GM18861 (cell line): ENCODE data around the gene LRP1B.
"Not testable (repeated sequence)": the region's sequence is repeated elsewhere in the genome, so short reads cannot be mapped to it uniquely, and the experiment has no call there.

Experiments
- ATAC-seq: cut with Tn5 transposase; IDR thresholded peaks from one replicate; pipeline ENCODE4 v1.9.1; 2021; ENCODE audit not compliant: unreplicated experiment

Gene LRP1B

GRCh38 chr2:142104134-142104758 is 26.6 kb downstream of the LRP1B start:
- no peak for ATAC-seq

GRCh38 chr2:142100970-142101369 is 29.8 kb downstream of the LRP1B start:
- no peak for ATAC-seq

DNA sequence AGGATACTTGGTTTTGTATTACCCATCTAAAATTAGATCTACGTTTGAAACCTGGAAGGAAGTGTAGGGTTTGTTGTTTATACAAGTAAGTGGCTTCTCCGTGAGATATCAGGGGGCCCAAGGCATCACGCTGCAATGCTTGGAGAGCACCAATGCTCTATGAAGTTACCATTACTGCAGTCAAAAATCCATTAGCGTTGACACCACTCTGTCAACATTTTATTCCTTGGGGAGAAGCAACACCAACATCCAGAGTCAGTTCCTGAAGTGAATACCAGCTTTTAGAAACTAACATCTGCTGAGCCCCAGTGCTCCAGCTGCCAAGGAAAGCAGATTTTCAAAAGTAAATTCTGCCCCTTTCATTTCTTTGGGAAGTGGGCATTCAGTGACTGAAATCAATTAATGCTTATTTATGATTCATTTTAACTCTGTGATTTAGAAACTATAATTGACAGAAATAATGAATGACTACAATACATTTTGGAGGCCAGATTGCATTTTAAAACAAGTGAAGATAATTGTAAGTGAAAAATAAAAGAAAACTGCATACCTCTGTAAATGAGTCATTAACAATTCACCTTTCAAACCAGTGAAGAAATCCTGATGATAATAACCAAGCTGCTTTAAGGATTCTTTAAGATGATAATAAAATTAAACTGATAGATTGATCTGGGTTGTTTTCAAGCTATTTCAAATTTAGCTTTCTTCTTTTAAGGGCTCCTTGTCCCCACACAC is 30.5 kb downstream of the LRP1B start:
- no peak for ATAC-seq

DNA sequence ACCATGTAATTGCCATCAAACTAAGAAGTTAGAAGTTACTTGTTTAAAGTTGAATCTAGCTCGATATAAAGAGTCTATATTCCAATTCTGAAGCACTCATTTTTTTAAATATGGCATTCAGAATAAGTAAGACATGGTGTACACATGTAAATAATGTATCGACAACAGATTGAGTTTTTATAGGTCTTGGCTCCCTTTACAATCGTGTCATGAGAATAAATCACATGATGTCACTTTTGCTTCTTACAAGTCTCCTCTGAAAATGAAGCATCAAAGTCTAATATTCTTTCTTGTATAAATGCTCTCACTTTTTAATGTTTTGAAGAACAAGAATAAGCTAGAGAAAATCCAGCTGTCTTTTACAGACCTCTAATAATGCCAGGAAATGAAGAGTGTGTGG is 33.1 kb downstream of the LRP1B start:
- ATAC-seq, result no peak

DNA sequence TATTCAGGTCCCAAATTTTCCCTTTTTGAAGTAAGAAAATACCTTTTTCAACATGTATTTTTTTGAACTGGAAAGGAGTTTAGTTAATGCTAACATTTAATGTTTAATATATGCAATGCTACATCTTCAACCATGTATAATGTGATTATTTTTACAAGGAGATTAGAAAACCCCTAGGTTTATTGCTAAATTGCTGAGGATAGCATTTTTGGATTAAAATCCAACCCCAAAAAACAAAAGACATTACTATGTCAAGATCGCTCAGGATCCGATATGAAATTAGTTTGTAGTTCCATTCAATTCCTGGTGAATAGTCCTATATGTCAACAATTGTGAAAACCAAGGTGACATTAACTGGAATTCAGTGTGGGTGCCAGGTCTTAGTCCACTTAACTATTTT is 35.2 kb downstream of the LRP1B start:
- no peak for ATAC-seq

- no peak for ATAC-seq
Measured at GRCh38 chr2:142094233-142094632, 36.6 kb downstream of the LRP1B start.

DNA sequence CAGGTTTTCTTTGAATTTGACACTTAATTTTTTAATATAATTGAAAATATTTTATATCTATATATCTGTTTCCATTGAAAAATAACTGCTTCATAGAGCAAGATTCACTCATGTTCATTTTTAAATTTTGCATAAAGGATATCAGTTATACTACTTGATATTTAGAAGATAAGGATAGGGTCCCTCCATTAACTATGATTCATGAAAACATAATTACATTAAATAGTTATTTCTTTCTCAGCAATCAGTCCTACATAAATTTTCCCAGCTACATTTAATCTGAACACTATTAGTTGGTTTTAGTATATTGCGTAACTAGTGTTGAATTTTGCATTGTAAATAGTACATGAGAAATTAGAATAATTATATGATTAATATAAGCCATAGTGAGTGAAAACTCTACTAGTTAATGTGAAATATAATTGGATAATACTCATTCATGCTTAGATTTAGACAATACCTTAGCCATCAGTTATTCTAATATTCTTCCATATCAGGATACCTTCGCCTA is 42.7 kb downstream of the LRP1B start:
- ATAC-seq, result no peak

GRCh38 chr2:142087585-142087984 is 43.2 kb downstream of the LRP1B start:
- ATAC-seq, result not testable (repeated sequence)

- ATAC-seq, result no peak
Measured at GRCh38 chr2:142082368-142082767, 48.4 kb downstream of the LRP1B start.

DNA sequence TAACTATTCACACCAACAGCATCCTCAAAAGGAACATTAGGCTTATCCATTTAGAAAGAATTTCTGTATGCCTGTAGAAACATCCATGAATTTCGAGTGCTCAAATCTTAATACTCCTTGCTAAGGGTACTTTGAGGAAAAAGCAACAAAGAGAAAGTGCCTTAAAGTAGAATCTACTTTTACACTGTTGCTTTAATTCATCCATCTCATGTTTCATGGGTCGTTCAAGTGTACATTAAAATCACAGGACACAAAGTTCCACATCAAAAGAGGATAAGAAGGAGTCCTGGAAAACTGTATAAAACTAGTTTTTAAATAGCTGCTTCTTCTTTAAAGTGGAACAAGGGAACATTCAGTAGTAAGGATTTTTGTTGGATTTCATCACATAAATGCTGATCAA is 54.5 kb downstream of the LRP1B start:
- ATAC-seq, result no peak

DNA sequence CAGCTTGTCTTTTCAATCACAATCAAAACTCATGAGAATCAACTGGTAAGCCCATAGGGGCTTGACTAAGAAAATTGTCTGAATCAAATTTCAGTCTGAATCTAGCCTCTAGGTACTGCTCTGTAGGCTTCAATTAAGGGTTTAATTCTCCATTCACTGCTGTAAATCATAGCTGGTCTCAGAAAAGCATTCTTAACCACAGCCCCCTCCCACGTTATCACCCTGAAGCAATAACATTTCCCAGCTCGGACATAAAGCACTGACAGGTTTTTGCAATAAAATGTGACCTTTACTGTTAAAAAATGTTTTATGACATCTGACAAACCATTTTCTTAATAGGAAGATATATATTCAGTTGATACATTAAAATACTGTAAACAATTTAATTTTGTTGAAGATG is 55.0 kb downstream of the LRP1B start:
- no peak for ATAC-seq

- no peak for ATAC-seq
Measured at GRCh38 chr2:142069251-142069888, 61.4 kb downstream of the LRP1B start.

DNA sequence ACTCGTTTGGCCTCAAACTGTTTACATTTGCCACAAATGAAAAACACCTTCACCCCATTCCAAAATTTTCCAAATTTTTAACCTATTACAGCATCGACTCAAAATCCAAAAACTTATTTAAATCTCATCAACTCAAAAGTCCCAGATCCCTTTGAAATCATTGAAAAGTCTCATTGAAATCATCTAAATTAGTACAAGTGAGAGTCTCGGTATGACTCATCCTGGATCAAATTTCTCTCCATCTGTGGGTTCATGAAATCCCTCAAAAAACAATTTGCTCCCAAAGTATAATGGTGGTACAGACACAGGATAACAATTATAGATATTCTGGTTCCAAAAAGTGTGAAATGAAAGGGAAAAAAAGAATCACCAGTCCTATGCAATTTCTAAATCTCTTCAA is 65.1 kb downstream of the LRP1B start:
- no peak for ATAC-seq

DNA sequence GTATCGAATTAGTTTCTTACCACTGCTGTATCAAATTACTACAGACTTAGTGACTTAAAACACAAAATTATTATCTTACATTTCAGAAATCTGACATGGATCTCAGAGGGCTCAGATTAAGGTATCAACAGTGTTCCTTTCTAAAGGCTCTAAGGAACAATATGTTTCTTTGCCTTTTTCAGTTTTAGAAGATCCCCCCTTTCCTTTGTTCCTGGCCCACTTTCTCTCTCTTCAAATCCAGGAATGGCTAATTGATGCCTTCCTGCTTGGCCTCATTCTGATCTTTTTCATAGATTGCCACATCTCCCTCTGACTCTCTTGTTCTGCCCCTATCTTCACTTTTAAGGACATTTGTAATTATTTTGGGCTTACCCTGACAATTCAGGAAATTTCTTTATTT is 65.7 kb downstream of the LRP1B start:
- no peak for ATAC-seq

DNA sequence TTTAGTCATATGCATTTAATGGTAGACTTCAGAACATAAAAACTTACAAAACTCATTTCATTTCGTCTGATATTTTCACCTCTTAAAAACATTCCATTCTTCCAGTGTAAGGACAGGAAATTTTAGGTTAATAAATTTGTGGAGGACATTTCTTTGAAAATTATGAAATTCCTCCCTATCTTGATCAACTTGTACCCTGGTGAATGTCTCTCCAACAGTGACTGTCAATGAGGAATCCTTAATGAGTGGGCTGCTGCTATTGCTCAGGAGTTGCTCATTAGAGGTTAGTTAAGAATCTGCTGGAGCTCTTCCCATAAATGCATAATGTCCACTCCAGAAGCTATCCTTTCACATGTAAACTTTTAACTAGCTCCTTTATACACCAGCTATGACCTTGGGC is 69.1 kb downstream of the LRP1B start:
- ATAC-seq, result no peak

DNA sequence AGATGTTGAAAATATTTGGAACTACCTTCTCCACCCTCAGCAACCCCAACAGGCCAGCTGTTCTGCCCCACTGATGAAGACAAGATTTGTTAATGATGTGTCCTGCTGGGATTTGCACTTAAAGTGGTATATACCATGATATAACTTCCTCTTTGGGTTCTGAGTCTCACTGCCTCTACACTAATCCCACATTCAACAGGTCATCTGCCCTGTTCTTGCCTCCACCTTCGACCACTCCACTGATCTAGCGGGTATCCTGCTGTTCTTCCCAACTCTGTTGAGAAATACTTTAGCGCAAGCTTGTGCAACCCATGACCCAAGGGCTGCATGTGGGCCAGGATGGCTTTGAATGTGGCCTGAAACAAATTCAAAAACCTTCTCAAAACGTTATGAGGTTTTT is 72.7 kb downstream of the LRP1B start:
- ATAC-seq, result no peak

DNA sequence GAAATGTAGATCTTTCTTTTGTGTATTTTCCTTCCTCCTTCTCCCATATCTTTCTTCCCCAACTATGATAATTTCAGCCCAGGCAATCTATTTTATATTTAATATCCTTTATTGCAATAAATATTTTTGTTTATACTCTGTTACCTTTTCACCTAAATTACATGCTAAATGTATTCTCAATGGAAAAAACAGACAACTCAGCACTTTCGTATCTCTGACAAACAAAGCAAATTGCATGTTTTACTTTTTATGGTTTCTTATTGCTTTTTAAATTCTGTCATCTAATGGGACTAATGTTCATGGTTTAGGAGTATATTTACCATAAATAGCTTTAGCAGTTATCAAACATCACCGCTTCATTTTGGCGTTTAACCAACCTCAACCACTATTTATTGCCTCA is 74.0 kb downstream of the LRP1B start:
- no peak for ATAC-seq

- no peak for ATAC-seq
Measured at GRCh38 chr2:142052220-142052863, 78.5 kb downstream of the LRP1B start.

GRCh38 chr2:142048581-142048980 is 82.2 kb downstream of the LRP1B start:
- ATAC-seq, result no peak

- no peak for ATAC-seq
Measured at GRCh38 chr2:142045641-142046040, 85.2 kb downstream of the LRP1B start.

GRCh38 chr2:142044197-142044596 is 86.6 kb downstream of the LRP1B start:
- ATAC-seq, result no peak
